Activated T-cell treated with anti-CD3 and anti-CD28 coated beads for 1 hour (primary cell): ENCODE measurements around the gene PPM1M.

ENCODE experiments used
- DNase-seq: peaks from one replicate; pipeline ENCODE4 v3.0.0-alpha.2; 2020; ENCODE audit warnings: low read depth

PPM1M gene

DNA sequence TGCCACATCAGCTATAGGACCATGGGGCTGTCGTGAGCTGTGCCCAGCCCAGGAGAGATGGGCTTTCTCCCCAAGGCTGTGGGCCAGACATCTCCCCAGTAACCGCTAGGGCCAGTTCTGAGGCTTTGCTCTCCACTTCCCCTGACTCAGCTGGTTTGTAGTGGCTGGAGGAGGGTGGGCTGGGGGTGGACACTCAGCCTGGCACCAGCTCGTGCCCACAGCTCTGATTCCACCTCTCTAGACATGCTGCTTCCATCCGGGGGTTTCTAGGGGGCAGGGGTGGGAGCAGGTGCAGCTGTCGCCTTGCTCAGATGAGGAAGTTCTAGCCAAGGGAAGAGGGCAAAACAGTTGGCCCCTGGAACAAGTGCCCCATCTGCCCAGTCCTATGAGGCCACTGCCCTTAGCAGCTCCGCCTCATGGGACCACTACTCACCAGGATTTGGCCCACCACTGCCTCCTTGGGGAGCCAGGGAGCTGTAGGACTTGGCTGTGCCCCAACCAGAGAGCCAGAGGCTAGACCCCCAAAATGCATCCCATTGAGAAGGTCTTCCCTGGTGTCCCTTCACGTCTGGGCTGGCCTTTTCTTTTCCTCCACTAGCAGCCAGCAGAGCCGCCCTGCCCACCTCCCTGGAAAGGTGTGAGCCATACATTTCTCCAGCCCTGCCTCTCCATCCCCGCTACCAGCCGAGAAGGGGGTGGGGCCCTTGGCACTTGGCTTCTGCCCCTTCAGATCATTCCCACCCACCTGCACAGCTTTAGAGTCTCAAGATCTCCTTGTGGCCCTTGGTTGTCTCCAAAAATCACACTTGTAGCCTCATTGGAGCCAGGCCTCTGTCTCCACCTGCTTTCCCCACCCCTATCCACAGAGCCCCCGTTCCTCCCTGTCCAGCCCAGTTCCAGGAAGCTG is 51.9 kb downstream of the PPM1M start:
- no peak for DNase-seq

DNA sequence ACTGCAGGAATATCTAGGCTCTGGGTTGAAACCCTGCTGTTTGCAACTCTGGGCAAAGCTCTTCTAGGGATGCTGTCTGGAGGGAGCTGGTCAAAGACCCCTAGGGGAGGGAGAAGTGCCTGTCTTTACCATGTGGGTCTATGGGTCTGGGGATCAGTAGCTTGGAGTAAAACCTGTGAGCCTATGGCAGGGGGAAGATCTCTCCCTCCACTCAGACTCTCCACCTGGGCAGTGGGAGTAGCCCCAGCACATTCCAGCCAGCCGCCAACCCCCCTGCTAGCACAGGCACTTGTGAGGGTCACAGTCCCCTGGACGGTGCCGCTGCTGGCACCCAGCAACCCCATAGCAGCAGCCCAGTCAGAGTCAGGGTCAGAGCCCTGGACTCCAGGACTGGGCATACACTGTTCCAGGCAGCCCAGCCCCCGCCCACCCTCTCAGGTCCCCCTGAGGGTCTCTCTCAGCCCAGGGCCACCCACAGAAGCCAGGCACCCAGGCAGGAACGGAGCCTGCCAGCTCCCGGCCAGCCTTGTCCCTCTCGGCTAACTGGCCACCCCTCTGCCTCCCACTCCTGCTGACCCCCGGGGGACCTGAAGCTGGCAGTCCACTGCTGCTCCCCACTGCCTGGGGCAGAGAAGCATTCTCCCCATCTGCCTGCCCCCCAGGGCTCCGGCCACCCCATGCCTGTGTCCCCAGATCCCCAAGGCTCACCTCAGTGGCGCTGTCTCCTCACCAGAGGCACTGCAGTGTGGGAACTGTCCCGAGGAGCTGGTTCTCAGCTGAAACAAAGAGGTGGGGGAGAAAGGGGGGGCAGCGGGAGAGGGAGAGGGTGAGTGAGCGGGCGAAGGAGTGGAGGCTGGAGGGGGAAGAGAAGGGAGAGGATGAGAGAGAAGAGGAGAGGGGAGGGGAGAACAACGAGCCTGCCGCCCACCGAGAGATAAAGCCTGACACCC is 52.9 kb downstream of the PPM1M start:
- DNase-seq = no peak

GRCh38 chr3:52299247-52299878 is 53.8 kb downstream of the PPM1M start:
- DNase-seq = no peak
